HG03442 (cell line): ENCODE measurements around the gene PIP5KL1.

Source experiments
- ATAC-seq: cut with Tn5 transposase; IDR thresholded peaks from one replicate; pipeline ENCODE4 v1.9.1; 2021; ENCODE audit warnings: mild to moderate bottlenecking, moderate library complexity; ENCODE audit not compliant: unreplicated experiment

PIP5KL1 gene, protein sequence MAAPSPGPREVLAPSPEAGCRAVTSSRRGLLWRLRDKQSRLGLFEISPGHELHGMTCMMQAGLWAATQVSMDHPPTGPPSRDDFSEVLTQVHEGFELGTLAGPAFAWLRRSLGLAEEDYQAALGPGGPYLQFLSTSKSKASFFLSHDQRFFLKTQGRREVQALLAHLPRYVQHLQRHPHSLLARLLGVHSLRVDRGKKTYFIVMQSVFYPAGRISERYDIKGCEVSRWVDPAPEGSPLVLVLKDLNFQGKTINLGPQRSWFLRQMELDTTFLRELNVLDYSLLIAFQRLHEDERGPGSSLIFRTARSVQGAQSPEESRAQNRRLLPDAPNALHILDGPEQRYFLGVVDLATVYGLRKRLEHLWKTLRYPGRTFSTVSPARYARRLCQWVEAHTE

DNA sequence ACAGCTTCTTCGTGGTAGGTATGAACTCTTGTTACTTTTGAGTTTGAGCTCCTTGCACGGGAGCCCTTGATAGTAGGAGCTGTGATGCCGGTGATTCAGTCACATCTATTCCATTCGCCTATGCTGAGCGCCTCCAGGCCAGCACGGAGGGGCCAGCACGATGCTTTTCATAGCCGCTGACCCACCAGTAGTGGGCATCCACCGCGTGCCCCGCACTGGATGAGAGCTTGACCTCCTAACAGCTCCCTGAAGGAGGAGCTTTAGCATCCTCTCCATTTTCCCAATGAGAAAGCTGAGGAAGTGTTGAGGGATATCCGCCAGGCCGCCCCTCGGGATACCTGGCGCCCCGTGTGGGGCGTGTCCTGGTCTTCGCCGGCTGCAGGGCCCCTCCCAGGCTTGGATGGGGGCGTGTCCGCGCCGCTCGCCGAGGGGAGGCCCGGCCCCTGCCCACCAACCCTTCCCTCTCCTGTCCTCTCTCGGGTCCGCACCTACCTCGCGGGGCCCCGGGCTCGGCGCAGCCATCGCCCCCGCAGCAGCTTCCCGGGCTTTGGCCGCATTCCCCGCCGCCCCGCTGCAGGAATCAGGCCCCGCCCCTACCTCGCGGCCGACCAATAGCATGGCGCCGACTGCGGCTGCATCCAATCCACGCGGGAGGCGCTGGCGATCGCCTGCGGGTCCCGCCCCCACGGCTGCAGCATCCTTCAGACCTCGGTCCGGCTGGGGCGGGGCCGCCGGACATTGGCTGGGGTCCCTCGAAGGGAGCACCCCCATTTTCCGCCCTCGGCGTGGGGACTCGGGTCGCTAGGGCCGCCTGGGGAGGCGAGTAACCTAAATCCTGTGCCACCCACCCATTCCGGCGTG lies at the start of gene PIP5KL1:
PIP5KL1 (minus strand) TSS at position 547 of the 861 bp plus-strand sequence; CDS start at position 522, 25 bp downstream.
- ATAC-seq, result peak; percentile 80

DNA sequence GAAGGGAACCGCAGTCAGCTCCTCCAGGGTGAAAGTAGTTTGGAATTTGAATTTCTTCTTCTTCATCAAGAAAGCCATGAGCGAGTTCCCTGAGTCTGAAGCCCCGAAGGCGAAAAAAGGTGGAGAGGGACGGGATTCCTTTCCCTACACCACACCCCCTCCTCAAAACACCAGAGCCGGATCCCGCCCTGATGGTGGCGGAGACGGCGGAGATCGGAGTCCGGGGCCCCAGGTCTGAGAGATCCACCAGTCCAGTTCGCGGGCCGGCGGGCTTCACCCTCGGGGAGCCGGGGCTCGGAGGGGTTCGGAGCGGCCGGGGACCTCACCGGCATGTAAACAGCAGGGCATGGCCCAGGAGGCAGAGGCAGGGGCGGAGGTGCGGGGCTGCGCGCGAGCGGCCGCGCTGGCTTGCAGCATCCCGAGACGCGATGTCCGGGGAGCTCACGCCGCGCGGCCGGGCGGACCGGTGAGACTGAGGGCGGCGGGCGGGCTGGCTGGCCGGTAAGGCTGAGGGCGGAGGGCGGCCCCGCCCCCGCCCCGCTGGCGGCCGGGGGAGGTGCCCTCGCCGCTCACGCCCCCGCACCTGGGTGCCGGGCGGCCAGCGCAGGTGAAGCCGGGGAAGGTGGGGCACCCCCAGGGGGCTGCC lies 49.6 kb upstream of the PIP5KL1 start:
- peak; percentile 20 for ATAC-seq

DNA sequence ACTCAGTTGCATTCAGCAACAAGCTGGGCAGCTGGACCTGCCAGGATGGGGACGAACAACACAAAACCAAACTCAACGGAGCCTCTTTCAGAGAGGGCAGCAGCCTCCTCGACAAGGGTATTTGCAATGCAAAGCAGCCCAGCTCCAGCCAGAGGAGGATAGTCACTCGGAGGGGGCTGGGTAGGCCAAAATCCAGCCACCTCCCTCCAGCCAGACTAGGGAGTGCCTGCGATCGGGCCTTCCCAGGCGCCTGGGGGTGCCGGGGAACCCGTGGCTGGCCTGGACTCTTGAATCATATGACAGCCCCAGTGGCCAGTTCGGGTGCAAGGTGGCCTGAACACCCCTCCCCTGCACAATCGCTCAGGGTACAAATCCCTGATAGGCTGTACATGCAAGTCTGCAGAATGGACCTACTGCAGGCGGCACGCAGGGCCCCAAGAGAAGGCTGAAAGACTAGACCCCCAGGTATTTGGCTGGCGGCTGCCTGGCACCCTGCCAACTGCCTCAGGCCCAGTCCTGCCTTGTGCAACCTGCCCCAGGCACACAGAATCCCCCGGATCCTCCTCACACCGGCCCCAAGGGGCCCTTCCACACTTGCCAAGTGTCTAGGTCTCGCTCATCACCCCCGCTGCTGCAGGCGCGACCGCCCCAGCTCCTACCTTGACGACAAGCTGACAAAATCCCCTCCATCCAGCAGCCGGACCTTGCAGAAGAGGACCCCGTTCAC lies 48.9 kb upstream of the PIP5KL1 start:
- no peak for ATAC-seq

DNA sequence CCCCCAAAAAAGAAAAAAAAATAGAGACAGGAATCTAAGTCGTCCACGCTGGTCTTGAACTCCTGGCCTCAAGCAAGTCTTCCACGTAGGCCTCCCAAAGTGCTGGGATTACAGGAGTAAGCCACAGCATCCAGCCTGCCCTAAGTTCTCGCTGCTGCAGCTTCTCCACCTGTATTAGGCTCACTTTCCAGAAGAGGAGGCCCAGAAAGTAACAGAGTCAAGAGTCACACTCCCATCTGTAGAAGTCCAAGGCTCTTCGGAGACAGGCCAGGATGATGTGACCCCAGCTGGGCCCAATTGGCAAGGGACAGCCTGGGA lies 48.4 kb upstream of the PIP5KL1 start:
- ATAC-seq, result no peak

DNA sequence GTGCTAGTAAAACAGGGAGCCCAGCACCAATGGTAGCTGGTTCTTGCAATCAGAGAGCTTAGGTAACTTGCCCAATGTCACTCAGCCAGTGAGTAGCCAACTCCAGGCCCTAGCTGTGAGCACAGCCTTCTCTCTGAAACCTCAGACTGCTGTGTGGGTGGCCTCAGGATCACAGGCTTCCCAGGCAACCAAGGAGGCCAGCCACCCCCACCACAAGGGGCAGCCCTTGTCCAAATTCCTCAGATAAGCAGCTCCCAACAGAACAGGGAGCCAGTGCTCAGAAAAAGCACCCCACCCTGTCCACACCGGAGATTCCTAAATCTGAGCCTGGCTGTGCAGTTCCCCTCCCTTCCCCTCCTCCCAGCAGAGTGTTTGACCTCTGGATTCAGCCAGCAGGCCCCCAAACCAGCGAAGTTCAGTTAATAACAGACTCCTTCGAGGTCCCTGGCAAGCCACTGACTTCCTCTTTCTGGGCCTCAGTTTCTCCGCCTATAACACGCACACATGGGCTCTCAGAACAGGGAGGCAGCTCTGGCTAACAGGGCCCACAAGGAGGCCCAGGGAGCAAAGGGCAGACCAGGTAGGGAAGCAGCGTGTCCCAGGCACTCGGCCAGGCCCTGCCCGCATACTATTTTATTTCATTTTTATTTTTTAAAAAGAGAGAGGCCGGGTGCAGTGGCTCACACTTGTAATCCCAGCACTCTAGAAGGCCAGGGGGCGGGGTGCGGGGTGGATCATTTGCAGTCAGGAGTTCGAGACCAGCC lies 47.5 kb upstream of the PIP5KL1 start:
- ATAC-seq, result no peak

DNA sequence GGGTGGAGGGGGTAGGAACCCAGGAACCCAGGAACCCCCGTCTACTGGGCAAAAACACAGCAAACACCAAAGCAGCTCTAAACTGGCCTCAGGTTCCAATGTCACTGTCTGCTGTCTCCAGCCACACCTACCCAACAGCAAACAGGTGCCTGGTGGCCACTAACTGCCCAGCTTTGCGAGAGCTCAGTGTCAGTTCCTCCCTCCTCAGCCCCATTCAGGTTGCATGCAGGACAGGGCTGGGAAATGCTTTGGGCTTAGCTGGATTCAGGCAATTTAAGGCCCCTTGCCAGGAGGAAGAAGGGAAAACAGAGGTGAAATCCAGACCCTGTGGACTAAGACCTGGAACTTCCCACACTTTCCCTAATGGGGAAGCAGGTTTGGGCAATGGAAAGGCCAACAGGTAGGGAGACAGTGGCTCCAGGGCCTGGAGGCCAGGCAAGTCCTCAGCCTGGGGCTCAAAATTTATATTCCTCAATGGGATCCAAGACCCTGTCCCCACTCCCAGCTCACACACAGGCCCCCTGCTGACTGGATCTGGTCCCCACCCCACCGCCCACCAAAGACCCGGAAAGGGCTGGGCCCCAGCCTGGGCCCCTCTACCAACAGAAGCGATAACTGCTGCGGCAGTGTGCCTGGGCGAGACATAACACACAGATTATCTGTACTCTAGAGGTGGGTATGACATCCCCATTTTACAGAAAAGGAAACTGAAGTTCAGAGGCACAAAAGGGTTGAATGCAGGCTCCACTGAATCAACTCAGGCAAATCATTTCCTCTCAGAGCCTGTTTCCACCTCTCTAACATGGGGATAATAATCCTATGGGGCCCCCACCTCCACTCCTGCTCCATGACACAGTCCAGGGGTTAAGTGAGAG lies 46.7 kb upstream of the PIP5KL1 start:
- no peak for ATAC-seq

DNA sequence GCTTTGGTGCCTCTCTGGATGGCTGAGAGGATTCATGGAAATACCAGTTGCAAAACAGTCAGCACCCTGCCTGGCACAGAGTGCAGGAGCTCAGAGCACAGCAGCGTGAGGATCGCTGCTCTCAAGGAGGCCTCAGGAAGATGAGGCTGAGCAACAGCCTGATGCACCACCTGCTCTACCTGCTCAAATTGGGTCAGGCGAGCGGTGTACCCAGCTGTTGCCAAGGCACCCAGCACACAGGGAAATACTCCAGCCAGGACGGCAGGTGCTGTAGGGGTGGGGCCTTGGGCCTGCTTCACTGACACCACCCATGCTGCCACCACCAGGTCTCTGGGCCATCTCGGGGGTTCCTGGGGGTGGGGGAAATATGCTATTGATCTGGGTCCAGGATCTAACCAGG lies 45.9 kb upstream of the PIP5KL1 start:
- ATAC-seq, result no peak

DNA sequence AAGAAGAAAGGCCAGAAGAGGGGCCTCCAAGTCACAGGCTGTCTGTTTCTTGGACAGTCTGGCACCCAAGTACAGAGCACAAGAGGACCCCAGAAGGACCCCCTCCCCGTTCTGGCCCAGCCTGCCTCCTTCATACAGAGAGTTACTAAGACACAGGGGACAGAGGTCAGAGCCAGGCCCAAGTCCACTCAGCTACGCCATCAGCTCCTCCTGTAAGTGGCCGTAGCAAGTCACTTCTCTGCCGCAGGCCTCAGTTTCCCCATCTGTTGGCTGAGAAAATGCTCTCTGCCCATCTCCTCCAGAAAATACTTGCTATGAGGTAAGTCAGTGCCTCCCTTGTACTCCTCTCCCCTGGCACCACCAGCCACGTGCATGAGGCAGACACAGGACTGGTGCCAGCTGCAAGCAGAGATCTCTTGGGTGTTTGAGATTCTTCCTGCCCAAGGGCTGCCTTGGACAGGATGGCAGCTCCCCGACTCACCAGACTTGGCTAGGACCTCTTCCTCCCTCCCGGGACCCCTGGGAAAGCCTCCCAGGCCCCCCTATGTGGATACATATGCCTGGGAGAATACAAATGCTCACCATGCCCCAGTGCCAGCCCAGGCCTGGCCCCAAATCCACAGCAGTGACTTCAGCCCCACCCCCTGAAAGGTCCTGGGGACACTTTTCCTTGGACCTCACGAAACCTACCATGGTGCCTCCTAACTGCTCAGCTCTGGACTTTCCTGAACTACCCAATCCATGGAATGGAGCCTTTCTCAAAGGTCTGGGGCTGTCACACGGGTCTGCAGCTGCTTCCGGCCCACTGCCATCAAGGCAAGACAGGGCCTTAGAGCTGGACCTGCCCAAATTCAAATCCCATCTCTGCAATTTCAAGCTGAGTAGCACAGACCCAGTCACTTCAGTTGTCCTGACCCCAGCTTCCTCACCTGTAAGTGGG lies 45.1 kb upstream of the PIP5KL1 start:
- no peak for ATAC-seq

DNA sequence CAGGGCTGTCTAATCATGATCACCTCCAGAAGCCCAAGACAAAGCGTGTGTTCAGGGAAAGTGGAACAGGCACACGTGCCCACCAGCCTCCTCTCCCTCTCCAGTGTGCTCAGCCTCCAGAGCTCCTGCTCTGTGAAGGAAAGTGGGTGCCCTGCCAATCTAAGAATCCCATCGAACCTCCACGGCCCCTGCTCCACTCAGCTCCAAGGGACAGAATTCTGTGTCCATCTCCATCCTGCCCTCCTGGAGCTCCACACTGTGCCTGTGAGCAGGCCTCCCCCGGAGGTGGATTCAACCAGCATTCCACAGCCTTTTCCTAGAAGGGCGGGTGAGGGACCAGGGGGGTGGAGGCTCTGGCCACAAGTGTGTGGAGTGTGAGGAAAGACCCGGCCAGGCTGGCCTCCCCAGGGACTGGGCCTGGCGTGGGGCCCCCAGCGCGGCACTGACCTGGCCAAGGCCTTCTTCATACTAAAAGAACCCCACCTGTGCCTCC lies 44.2 kb upstream of the PIP5KL1 start:
- no peak for ATAC-seq

DNA sequence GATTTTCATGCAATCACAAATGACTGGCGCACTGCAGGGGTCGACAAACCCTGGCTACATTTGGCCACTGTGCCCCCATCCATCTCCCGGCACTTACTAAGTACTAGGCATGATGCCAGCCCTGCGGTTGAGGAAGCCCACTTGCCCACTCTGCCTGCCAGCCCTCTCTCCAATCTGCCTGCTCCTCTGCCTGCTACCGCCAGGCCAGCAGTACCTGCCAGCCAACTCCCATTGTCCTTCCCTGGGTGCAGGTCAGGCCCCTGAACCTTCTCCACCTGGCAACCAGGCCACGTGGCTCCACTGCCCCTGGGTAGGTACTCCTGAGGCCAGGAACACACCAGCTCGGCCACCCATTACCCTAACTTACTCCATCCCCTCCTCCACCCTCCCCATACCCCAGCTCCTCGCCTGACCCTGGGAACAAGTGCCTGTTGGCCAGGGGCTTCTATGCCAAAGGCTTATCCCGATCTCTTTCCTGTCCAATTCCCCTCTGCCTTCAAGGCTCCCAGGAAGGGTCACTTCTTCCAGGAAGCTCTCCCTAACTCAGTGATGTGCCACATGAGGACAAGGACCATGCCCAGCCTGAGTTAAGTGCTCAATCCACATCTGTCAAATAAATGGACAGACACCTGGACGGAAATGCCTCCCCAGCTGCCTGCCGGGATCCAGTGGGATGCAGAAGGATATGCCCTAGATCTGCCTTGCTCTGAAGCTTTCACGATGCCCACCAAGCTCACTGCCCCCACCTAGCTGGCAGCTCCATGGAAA lies 43.6 kb upstream of the PIP5KL1 start:
- ATAC-seq, result no peak

DNA sequence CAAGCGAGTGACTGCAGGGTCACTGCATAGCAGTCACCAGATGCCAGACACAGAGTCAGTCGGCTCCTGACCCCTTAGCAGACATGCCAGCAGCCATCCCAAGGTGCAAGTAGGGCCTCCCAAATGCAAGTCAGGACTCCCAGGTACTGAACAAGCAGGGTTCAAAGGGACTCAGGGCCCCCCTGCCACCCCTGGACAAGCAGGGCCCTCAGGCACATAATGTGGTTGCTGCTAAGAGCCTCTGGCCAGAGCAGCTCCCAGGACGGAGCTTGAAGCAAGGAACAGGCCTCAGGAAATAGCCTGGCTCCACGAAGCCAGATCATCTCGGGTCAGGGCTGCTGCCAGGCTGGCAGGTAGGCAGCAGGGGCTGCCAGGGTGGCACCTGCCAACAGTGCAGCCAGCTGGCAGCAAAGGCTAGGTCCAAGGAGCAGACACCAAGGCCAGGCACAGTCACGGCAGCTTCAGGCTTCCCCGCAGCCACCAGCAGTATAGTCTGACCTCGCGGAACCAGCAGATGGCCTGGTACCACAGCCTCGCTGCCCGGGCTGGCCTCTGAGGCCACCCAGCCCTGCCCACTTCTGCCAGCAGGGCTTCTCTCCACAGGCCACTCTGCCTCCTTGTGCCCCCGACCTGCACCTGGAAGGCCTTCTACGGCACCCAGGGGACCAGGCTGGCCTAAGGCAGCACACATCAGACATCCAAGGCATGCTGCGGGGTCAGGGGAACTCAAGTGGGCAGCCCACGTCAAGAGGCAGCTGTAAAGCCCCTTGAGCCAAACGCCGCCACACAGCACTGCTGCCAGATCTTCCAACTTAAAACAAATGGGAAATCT lies 42.8 kb upstream of the PIP5KL1 start:
- no peak for ATAC-seq

DNA sequence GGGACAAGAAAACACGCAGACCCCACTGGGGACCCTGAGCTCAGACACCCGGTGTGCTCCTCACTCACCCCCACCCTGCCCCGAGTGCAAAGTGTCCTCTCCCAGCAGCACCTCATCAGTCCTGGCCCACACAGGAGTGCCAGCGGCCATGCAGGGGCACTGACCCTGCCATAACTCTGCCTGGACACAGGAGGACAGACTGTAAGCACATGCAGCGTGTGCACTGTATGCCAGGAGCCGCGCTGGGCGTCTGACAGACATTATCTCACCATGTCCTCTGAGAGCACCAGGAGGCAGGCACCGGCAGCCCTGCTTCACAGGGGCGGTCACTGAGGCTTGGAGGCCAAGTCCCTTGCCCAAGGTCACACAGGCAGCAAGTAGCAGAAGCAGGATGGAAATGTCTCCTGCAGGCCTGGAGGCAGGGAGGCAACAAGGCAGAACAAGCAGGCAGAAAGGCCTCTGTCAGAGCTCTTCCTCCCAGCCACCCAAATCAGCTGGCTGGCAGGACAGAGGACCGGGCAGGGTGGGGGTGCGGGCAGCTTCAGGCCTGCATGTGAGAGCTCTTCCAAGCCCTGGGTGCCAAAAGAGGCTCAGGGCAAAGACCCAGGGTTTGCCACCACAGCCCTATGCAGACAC lies 41.8 kb upstream of the PIP5KL1 start:
- no peak for ATAC-seq

DNA sequence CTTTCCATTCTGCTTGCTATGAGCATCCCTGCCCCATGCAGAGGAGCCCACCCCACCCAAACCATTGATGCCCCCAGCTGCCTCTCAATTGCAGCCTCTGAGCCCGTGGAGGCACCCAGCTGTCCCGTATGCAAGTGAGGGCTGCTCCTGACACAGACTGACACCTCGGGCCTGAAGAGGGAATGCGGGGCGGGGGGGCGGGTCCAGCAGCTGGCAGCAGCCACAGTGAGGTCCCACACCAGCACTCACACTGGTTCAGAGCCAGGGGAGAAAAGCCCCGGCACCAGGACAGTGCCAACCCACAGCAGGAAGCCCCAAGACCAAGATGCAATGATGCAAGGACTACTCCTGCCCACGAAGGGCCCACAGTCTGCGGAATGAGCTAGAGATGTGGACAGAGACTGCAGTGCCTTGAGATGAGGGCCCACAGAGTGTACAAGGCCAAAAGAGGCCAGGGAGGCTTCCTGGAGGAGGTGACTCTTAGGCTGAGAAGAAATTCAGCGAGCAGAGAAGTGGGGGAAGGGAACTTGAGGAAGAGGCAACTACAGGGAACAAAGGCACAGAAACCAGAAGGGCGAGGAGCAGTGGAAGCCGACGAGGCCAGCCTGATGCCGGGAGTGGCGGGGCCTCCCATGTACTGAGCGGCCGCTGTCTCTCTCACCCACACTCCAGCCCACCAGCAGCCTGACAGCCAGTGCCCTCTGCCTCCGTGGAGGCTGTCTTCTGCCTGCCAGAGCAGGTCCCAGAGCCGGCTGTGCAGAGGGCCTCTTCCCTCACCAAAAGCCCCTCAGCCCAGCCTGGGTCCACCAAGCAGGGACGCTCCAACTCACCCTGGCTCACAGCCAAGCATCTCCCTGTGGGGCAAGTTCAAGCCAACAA lies 41.0 kb upstream of the PIP5KL1 start:
- no peak for ATAC-seq

DNA sequence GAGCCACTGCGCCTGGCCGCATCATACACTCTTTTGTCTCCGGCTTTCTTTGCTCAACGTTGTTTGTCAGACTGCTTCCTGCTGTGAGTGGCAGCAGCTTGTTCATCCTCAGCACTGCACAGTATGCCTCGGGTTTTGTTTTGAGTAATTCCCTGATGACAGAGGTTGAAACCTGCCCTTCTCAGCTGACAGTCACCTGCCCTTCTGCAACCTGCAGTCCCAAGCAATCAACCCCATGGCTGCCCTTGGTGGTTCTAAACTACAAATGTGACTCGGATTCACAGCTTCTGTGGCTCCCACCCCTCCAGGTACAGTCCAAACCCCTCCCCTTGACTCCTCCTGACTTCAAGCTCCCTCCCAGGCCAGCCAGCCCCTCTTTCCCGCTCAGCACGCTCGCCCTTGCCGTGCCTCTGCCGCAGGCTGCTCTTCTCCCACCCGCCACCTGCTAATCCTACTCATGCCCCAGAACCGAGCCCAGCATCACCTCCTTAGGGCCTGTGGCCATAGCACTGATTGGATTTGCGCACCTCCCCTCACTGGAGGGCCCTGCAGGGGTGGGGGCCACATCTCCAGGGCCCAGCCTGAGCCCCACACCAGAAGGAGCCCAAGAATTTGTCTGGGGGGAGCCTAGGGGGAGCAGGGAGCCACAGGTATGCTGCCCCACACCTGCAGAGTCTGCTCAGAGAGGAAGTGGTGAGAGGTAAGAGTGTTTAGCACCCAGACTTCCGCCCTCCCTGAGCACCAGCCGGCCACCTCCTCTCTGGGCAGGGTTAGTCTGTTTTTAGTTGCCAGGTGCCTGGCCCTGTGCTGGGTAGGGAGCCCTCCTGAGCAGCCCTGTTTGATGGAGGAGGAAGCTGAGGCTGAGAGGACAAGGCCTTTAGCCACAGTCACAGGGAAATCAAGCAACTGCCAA lies 40.1 kb upstream of the PIP5KL1 start:
- peak; percentile 77 for ATAC-seq
